GM06990 (cell line): ENCODE data around the gene CES4A.
"Not testable (repeated sequence)": the region's sequence is repeated elsewhere in the genome, so short reads cannot be mapped to it uniquely, and the experiment has no call there.

Experiments
- DNase-seq: peaks from one replicate; pipeline ENCODE4 v3.0.0-alpha.2; 2011; ENCODE audit not compliant: insufficient read length; ENCODE audit errors: extremely low read depth
- H3K27me3 ChIP-seq: replicated peaks from 2 replicates; pipeline ENCODE4 v1.6.0; 2011; ENCODE audit warnings: low read length; ENCODE audit not compliant: control insufficient read depth, insufficient read depth
- H3K36me3 ChIP-seq: 2 replicates; pipeline ENCODE4 v1.5.1; 2011; ENCODE audit warnings: low read length; ENCODE audit not compliant: control insufficient read depth, insufficient read depth
- H3K4me3 ChIP-seq: replicated peaks from 2 replicates; pipeline ENCODE4 v1.5.1; 2011; ENCODE audit warnings: low read depth, mild to moderate bottlenecking, control low read depth, low read length
- TF ChIP-seq, protein P1 (sequence below): IDR thresholded peaks from 2 replicates; pipeline ENCODE4 v1.5.1; 2011; ENCODE audit warnings: low read length, control low read depth, mild to moderate bottlenecking, inconsistent platforms; ENCODE audit not compliant: insufficient read depth, poor library complexity, severe bottlenecking

The CES4A gene

DNA sequence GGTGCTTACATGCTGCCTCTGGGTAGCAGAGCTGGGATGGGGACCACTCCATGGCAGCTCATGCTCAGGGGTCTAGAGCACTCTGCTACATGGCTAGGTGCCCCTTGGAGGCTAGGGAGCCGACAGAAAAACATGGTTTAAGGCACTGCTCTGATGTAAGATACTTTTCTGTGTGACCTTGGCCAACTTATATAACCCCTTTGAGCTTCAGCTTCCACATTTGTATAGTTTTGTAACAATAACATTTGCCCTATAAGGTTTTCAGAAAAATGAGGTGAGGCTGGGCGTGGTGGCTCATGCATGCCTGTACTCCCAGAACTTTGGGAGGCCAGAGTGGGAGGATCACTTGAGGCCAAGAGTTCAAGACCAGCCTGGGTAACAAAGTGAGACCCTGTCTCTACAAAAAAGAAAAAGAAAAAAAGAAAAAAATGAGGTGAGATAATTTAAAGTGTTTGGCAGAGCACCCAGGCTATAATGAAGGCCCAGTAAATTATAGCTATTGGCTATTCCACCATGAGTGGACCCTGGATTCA is 3.2 kb downstream of the CES4A start:
- no peak for DNase-seq
- TF ChIP-seq, protein P1, sequence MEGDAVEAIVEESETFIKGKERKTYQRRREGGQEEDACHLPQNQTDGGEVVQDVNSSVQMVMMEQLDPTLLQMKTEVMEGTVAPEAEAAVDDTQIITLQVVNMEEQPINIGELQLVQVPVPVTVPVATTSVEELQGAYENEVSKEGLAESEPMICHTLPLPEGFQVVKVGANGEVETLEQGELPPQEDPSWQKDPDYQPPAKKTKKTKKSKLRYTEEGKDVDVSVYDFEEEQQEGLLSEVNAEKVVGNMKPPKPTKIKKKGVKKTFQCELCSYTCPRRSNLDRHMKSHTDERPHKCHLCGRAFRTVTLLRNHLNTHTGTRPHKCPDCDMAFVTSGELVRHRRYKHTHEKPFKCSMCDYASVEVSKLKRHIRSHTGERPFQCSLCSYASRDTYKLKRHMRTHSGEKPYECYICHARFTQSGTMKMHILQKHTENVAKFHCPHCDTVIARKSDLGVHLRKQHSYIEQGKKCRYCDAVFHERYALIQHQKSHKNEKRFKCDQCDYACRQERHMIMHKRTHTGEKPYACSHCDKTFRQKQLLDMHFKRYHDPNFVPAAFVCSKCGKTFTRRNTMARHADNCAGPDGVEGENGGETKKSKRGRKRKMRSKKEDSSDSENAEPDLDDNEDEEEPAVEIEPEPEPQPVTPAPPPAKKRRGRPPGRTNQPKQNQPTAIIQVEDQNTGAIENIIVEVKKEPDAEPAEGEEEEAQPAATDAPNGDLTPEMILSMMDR = no peak
- Histone ChIP-seq H3K4me3 (no peak overlapping the region), H3K27me3 (no peaks in the 10 kb centered on the region), H3K36me3 (no peaks in the 10 kb centered on the region)

DNA sequence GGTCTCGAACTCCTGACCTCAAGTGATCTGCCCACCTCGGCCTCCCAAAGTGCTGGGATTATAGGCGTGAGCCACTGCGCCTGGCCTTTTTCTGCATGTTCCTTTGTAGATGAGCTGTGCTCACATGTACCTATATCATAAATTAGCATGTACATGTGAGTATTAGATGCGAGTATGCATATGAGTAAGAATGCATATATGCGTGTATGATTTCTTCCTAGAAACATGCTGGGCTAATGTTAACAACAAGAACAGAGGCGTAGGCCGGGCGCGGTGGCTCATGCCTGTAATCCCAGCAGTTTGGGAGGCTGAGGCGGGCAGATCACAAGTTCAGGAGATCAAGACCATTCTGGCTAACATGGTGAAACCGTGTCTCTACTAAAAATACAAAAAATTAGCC is 5.2 kb downstream of the CES4A start:
- H3K27me3 ChIP-seq, H3K36me3 ChIP-seq, DNase-seq, H3K4me3 ChIP-seq: not testable (repeated sequence)

DNA sequence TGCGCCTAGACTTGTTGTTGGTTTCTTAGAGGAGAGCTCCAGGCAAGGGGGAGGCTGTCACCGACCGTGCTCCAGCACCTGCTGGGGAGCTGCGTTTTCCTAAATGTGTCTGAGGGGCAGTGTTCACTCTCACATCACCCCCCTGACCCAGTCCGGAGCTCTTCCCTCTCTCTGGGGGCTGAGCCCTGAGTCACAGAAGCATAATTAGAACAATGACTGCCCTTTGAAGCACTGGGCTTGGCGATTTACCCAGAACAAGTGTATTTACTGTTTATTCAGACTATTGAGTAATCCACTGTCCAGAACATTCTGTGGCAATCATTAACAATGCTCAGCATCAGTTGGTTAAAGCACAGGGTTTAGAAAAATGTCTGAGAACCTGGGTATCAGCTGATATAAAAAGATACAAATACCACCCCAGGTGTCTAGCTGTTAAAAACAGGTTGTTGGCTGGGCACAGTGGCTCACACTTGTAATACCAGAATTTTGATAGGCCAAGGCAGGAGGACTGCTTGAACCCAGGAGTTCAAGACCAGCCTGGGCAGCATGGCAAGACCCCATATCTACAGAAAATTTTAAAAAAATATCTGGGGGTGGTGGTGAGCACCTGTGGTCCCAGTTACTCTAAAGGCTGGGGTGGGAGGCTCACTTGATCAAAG is 8.1 kb downstream of the CES4A start:
- H3K4me3 ChIP-seq = no peak overlapping the region

DNA sequence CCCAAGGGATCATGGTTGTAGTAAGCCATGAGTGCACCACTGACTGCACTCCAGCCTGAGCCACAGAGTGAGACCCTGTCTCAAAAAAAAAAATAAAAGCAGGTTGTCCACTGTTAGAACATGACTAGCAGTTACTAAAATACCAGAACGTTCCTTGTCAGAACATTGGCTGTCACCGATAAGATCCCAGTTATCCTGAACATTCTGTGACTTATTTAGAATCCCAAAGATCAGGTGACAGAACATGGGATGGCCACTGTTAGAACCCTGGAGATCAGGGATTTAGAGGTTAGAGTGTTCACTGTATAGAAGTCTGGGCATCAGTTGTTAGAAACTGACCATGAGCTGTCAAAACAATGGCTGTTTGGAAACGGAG is 8.6 kb downstream of the CES4A start:
- TF ChIP-seq, protein P1 = no peak
- no peak overlapping the region for H3K4me3 ChIP-seq
- DNase-seq = no peak
- no peaks in the 10 kb centered on the region for H3K27me3 ChIP-seq
- no peaks in the 10 kb centered on the region for H3K36me3 ChIP-seq

More for the DNA sequence above, 8.1 kb downstream of the CES4A start:
- TF ChIP-seq, protein P1 = no peak
- no peak for DNase-seq
- Histone ChIP-seq H3K27me3 (no peaks in the 10 kb centered on the region), H3K36me3 (no peaks in the 10 kb centered on the region)

DNA sequence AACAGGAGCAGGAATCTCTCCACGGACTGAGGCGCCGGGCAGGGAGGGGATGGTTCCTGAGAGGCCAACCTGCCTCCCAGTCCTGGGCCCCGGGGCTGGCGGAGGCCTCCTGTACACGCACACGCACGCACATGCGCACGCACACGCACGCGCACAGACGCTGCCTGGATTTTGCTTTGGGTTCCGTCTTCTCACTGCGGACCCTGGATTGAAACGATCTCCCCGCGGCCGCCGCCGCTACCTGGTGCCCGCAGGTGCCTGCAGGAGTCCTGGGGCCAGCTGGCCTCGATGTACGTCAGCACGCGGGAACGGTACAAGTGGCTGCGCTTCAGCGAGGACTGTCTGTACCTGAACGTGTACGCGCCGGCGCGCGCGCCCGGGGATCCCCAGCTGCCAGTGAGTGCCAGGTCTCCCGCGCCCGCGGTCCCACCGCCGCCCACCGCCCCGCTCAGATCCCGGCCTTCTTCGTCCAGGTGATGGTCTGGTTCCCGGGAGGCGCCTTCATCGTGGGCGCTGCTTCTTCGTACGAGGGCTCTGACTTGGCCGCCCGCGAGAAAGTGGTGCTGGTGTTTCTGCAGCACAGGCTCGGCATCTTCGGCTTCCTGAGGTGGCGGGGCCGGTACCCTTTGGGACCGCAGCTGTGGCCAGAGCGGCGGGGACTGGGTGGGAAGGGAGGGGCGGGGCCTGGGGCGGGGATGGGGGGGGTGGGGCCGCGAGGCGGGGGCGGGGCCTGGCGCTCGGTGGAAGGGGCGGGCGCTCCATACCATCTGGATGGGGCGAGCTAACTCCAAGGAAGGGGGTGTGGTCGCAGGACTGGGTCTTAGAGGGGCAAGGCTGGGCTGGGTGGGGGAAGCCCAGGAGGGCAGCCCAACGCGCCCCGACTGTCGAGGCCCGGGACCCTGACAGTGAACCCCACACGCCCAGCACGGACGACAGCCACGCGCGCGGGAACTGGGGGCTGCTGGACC is 12.3 kb downstream of the CES4A start:
- DNase-seq = peak; percentile 59
- TF ChIP-seq, protein P1 = no peak
- Histone ChIP-seq H3K4me3 (peak overlapping the region; percentile 59), H3K36me3 (no peaks in the 10 kb centered on the region), H3K27me3 (no peaks in the 10 kb centered on the region)

DNA sequence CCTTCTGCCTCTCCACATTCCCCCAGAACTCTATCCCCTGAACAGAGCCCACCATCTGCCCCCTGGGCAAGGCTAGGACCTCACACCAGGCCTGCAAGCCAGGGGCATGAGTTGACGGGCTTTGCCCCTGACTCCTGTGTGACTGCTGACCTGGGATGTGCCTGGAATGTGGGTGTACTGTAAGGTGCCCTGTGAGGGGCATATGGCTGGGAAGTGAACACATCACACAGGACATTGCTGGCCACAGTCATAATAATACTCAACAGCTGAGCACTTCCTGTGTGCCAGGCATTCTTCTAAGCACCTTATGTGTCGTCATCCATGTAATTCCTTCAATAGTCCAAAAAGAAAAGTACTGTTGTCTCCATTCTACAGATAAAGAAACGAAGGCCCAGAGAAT is 13.3 kb downstream of the CES4A start:
- no peak for DNase-seq
- H3K36me3 ChIP-seq = no peaks in the 10 kb centered on the region
- no peak overlapping the region for H3K4me3 ChIP-seq
- no peaks in the 10 kb centered on the region for H3K27me3 ChIP-seq
- TF ChIP-seq, protein P1 = no peak
